NCI-H524 treated with DMSO at 0.1 percent for 48 hours (cell line): ENCODE measurements around the gene PODNL1.
A peak's percentile ranks its signal among the peaks of the same experiment; 100 is the strongest.
"Not testable (repeated sequence)": the region's sequence is repeated elsewhere in the genome, so short reads cannot be mapped to it uniquely, and the experiment has no call there.

Source experiments
- DNase-seq: peaks from one replicate; lab custom pipeline; 2025; lab: John Stamatoyannopoulos, UW

PODNL1 gene

DNA sequence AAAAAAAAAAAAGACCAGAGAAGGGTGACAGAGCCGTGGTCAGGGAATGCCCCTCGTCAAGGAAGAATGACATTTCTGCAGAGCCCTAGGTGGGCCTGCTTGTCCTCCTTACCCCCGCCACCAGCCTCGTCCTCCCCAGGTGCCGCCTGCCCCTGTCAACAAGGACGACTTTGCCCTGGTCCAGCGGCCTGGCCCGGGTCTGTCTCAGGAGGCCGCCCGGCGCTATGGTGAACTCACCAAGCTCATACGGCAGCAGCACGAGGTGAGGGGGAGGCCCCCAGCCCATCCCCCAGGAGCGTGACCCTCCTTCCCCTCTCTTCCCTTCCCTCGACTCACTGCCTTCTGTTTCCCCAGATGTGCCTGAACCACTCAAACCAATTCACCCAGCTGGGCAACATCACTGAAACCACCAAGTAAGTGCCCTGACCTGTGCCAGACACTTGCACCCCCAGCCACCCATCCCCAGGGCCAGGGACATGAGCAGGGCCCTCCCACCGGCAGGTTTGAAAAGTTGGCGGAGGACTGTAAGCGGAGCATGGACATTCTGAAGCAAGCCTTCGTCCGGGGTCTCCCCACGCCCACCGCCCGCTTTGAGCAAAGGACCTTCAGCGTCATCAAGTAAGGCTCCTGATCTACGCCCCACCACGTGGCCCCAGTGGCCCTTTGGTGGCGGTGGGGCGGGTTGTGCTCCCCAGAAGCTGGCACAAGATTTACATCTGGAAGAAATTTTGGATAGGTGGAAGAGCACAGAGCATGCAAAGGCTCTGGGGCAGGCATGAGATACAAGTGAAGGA, 14.8 kb downstream of the PODNL1 start:
- no peak for DNase-seq

DNA sequence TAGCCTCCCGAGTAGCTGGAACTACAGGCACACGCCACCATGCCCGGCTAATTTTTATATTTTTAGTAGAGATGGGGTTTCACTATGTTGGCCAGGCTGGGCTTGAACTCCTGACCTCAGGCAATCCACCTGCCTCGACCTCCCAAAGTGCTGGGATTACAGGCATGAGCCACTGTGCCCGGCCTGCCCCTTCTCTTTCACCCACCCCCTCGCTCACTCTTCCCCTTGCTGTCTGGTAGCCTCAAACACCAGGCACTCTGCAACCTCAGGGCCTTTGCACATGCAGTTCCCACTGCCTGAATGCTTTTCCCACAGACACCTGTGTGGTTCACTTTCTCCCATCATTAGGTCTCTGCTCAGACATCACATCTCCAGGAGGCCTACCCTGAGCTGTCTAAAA, 16.1 kb downstream of the PODNL1 start:
- not testable (repeated sequence) for DNase-seq

GRCh38 chr19:13920940-13921747, 17.1 kb downstream of the PODNL1 start:
- peak; percentile 46 for DNase-seq

GRCh38 chr19:13920524-13920923, 17.7 kb downstream of the PODNL1 start:
- no peak for DNase-seq

- no peak for DNase-seq
Observed at GRCh38 chr19:13918726-13919411, 19.3 kb downstream of the PODNL1 start.

- no peak for DNase-seq
Observed at GRCh38 chr19:13917888-13918406, 20.3 kb downstream of the PODNL1 start.

GRCh38 chr19:13914777-13915176, 23.4 kb downstream of the PODNL1 start:
- no peak for DNase-seq

GRCh38 chr19:13913352-13913751, 24.9 kb downstream of the PODNL1 start:
- DNase-seq = no peak

DNA sequence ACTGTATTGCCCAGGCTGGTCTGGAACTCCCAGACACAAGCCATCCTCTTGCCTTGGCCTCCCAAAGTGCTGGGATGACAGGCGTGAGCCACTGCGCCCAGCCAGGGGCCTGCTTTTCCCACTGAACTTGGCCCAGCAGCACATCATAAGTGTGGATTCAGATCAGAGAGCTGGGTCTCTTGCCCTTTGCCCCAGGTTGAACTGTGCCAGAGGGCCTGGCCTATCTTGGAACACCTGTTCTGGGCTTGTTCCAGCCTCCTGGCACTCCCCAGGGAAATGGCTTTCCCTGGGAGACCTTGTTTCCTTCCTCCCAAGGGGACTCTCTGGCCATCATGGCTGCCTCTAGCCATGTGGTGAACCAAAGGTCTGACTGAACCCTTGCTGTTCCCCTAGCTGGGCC, 28.8 kb downstream of the PODNL1 start:
- DNase-seq = no peak

DNA sequence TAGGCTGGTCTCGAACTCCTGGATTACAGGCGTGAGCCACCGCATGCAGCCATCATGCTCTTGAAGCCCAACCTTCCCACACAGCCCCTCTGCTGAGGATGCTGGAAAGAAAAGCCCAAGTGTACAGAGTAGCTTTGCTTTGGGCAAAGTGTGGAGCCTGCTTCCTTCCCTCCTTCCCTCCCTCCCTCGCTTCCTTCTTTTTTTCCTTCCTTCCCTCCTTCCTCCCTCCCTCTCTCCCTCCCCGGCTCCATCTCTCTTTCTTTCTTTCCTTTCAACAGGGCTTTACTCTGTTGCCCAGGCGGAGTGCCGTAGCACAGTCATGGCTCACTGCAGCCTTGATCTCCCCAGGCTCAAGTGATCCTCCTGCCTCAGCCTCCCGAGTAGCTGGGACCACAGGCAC, 29.5 kb downstream of the PODNL1 start:
- no peak for DNase-seq

DNA sequence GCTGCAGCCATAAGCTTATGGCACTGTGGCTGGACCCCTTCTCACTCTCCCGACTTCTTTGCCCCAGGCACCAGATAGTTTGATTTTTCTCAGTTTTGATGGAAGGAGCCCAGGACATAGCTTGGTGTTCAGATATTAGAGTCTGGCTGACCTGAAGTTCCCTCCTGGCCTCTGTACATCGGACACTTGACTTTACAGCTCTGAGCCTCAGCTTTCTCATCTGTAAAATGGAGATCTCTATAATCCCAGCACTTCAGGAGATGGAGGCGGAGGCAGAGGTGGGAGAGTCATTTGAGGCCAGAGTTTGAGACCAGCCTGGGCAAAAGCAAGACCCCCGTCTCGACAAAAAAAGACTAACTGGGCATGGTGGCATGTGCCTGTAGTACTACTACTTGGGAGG, 31.3 kb downstream of the PODNL1 start:
- DNase-seq = no peak

- DNase-seq = no peak
Observed at GRCh38 chr19:13906521-13906904, 31.7 kb downstream of the PODNL1 start.

GRCh38 chr19:13905634-13906520, 32.3 kb downstream of the PODNL1 start, which contains the start of the genes BRME1 and CC2D1A:
Gene BRME1, minus strand, starts transcription at chr19:13906117. Its CDS starts 1,225 bp downstream, at chr19:13904892.
Gene CC2D1A, plus strand, starts transcription at chr19:13906201. Its CDS starts 241 bp downstream, at chr19:13906442.
- DNase-seq = peak; percentile 65

DNA sequence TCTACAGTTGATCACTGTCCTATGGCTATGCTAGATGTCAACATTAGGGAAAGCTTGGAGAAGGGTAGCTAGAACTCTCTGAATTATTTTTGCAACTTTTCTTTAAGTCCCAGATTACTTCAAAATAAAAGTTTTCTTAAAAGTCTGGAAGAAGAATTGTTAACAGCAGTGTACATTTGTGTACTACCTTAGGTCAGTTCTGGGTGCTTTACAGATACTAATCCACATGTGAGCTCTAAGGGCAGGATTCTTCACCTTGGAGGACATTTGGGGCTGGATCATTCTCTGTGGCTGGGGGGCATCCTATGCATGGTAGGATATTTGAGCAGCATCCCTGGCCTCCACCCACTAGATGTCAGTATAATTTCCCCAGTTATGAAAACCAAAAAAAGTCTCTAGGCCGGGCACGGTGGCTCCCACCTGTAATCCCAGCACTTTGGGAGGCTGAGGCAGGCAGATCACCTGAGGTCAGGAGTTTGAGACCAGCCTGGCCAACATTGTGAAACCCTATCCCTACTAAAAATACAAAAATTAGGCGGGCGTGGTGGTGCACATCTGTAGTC, 35.1 kb downstream of the PODNL1 start:
- no peak for DNase-seq

- no peak for DNase-seq
Observed at GRCh38 chr19:13899912-13900584, 38.2 kb downstream of the PODNL1 start.

DNA sequence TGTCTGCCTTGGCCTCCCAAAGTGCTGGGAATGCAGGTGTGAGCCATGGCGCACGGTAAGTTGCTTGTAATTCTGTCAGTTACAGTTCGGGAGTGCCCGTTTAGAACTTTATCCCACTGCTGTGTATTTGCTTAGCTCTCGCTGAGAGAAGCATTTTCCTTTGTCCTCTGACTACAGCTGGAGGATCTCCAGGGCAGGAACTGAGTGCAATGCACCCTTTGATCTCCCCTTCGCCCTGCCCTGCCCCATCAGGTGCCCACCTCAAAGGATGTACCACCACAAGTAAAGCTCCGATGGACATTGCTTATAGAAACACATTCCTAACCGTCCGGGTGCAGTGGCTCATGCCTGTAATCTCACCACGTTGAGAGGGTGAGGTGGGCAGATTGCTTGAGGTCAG, 38.8 kb downstream of the PODNL1 start:
- no peak for DNase-seq

- DNase-seq = no peak
Observed at GRCh38 chr19:13896227-13896626, 42.0 kb downstream of the PODNL1 start.

GRCh38 chr19:13894552-13894951, 43.7 kb downstream of the PODNL1 start:
- no peak for DNase-seq

DNA sequence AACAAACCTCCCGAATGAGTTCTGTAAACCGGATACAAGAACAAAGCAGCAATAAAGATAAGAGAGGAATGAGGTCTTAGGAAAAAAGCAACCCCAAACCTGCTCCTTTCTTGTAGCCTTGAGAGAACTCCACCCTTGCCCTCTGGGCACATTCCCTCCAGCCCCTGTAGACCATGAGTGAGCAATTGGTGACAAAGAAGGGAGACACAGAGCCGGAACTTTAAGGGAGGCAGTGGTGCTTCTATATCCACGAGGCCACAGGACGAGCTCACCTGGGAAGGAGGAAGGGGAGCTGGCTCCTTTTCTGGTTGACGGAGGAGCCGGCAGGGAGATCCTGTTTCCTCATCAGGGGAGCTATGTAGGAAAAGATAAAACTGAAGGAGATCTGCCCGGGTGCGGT, 45.3 kb downstream of the PODNL1 start:
- DNase-seq = no peak

DNA sequence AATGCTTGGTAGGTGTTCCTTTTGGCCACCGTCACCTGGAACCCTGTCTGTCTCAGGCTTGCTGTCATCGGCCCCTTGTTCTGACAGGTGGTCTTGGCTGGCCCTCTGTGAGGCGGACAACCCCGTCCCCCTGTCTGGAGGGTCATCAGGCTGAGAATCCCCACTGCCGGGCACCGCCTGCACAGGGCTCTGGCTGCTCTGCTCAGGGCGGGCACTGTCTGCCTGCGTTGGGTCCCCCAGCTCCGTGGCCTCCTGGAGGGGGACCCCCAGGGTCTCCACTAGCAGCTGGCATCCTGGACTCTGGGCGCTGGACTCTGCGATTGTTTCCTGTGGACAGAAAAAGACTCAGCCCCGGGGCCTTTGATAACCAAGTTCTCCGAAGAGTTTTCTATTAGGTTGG, 48.1 kb downstream of the PODNL1 start:
- DNase-seq = no peak
